Lower leg skin (tissue), 4 donors: Measurements from ENCODE around the gene AURKAIP1. TPM values are rescaled to one million over a fixed set of nuclear protein-coding genes. Genes with fewer than 3 reads are reported as not detected.

ENCODE experiments used
- DNase-seq, 2 donors: peaks; one replicate each; pipeline ENCODE4 v3.0.0-alpha.2; 2019; ENCODE audit warnings: low spot score in 2 of 2
- H3K4me3 ChIP-seq: fragments of 200-600 bp; sonication (generic); 2 replicates; pipeline ENCODE4 v1.5.1; 2017; ENCODE audit warnings: mild to moderate bottlenecking, low read depth; ENCODE audit not compliant: poor library complexity, severe bottlenecking
- POLR2A ChIP-seq, 2 donors: fragments of 450-650 bp; IDR thresholded peaks; one replicate each; pipeline ENCODE4 v1.6.1; 2016 to 2017; ENCODE audit warnings: antibody characterized with exemption in 2 of 2, mild to moderate bottlenecking in 1 of 2, moderate library complexity in 1 of 2
- WGBS, 2 donors: methylation state at CpG; one replicate each; pipeline ENCODE4 v1.1.5; 2018; 5-methylcytosine and 5-hydroxymethylcytosine counted together
- intact Hi-C: fragments of 100-400 bp; cut with DNase I; formaldehyde crosslinking; loops from one replicate; pipeline ENCODE4 v1.15.0; 2023; ENCODE audit warnings: low total_unique reads
- total RNA-seq, 4 donors: library from RNA; depleted of rRNA; stranded (reverse); fragments of >200 nt; gene quantifications; one replicate each; pipeline ENCODE4 v1.1.0, GENCODE V29; 2016
- TF ChIP-seq, protein P1 (sequence below), 3 donors: fragments of 450-650 bp; IDR thresholded peaks; one replicate each; pipeline ENCODE4 v1.5.1; 2016; ENCODE audit warnings: antibody characterized with exemption in 3 of 3, mild to moderate bottlenecking in 3 of 3, moderate library complexity in 2 of 3

AURKAIP1 gene
- total RNA-seq, 4 donors from 2014 or later, result 97.3 to 140 (median 114) TPM

DNA sequence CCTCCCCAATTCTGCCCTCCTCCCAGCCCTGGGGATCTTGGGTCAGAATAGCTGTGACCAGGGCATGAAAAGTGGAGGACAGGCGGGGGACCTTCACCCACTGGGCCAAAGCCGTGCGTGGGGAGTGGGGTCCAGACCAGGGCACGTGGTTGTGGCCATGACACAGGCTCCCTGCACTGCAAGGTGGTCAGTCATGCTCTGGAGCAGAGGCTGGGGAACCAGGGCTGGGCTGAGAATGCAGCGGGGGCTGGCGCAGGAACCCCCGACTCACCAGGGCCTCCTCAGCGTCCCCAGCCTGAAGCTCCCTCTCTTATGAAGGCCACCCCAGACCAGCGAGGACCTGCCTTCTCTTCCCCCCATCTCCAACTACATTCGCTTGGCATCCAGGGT, 28.5 kb downstream of the AURKAIP1 start:
- WGBS, 2 donors, result 88 to 90% methylated on average over 10 of the region's 10 CpGs

DNA sequence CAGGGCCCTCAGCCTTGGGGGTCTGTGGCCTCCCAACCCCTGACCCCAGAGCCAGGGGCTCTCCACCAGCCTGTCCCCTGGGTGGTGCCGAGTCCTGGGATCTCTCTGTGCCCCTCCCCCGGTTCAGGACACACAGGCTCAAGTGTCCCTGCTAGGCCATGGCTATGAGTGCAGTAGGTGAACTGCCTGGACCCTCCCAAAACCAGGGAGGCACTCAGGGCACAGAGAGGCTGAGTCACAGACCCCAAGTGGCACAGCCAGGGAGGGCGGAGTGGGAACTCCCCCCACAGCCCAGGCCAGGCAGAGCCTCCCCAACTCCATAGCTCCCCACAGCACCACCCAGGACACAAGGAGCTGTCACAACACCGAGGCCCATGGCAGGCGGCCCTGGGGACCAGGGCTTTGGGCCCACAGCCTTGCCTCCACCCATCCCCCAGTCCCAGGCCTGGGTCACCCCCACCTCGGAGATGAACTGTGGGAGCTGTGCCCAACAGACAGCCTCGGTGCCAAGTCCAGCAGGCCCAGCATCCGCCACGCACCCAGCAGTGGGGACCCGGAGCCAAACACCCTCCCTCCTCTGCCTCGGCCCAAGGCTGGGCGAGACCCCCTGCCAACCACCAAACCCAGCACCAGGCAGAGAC, 29.0 kb downstream of the AURKAIP1 start:
- DNase-seq, result no peak
- WGBS, 2 donors, result 76 to 82% methylated on average over 6 to 11 of the region's 12 CpGs
- intact Hi-C loops, result no loop called here
- TF ChIP-seq, protein P1, sequence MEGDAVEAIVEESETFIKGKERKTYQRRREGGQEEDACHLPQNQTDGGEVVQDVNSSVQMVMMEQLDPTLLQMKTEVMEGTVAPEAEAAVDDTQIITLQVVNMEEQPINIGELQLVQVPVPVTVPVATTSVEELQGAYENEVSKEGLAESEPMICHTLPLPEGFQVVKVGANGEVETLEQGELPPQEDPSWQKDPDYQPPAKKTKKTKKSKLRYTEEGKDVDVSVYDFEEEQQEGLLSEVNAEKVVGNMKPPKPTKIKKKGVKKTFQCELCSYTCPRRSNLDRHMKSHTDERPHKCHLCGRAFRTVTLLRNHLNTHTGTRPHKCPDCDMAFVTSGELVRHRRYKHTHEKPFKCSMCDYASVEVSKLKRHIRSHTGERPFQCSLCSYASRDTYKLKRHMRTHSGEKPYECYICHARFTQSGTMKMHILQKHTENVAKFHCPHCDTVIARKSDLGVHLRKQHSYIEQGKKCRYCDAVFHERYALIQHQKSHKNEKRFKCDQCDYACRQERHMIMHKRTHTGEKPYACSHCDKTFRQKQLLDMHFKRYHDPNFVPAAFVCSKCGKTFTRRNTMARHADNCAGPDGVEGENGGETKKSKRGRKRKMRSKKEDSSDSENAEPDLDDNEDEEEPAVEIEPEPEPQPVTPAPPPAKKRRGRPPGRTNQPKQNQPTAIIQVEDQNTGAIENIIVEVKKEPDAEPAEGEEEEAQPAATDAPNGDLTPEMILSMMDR (IDR thresholded peaks at IDR 0.05), result no peak
- TF ChIP-seq POLR2A (IDR thresholded peaks at IDR 0.05), result no peak
- no peak overlapping the region for H3K4me3 ChIP-seq

More for the DNA sequence above, 28.5 kb downstream of the AURKAIP1 start:
- TF ChIP-seq POLR2A (IDR thresholded peaks at IDR 0.05), result no peak
- TF ChIP-seq, protein P1 (IDR thresholded peaks at IDR 0.05), result no peak
- H3K4me3 ChIP-seq, result no peak overlapping the region
- intact Hi-C loops, result no loop called here
- no peak for DNase-seq

DNA sequence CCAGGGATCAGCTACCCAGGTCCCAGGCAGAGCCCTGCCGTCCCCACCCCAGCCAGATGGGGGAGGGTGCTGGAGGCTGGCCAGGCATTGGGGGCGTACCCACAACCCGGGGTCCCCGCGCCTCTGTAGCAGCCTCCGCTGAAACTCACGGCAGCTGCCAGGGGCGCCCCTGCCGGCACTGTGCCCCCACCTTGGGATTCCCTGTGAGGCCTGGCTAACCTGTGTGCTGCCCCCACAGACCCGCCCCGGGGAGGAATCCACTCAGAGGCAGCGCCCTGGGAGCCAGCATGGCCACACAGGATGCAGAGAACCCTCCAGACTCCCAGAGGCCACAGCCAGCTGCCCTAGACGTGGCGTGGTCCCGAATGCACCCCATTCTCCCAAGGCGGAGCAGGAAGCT, 29.6 kb downstream of the AURKAIP1 start:
- no peak overlapping the region for H3K4me3 ChIP-seq
- TF ChIP-seq, protein P1 (IDR thresholded peaks at IDR 0.05), result no peak
- TF ChIP-seq POLR2A (IDR thresholded peaks at IDR 0.05), result no peak
- WGBS, 2 donors, result 65 to 67% methylated on average over 1 to 15 of the region's 16 CpGs
- intact Hi-C loops, result no loop called here
- DNase-seq, result no peak

DNA sequence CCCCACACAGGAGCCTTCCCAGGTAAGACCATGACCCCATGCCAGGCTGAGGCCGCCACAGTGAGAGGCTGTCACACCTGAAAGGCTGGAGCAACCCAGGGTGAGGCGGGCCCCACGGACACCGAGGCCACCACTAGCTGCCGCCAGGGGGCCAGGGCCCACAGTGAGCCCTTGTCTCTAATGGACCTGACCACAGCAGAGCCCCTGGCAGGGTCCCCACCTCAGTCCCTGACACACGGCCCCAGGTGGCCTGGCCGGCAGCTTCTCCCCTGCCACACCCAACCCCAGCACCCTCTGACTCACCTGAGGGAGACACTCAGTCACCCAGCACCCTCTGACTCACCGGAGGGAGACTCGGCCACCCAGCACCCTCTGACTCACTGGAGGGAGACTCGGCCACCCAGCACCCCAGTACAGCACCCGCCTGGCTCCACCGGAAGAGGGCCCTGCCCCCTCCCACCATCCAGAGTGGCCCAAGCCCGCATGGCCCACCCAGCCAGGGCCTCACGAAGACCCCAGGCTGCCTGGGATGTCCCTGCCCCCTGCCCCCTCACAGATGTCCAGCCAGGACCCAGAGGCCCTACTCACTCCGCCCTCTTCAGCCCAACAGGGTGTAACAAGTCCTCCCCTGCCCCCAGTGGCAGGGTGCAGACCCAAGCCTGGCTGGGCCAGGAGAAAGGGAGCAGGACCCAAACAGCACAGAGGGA, 30.2 kb downstream of the AURKAIP1 start:
- TF ChIP-seq, protein P1 (IDR thresholded peaks at IDR 0.05), result no peak
- no peak for TF ChIP-seq POLR2A (IDR thresholded peaks at IDR 0.05)
- DNase-seq, result no peak
- 43 to 57% methylated on average over 9 to 13 of the region's 15 CpGs for WGBS, 2 donors
- intact Hi-C loops, result no loop called here
- no peak overlapping the region for H3K4me3 ChIP-seq

DNA sequence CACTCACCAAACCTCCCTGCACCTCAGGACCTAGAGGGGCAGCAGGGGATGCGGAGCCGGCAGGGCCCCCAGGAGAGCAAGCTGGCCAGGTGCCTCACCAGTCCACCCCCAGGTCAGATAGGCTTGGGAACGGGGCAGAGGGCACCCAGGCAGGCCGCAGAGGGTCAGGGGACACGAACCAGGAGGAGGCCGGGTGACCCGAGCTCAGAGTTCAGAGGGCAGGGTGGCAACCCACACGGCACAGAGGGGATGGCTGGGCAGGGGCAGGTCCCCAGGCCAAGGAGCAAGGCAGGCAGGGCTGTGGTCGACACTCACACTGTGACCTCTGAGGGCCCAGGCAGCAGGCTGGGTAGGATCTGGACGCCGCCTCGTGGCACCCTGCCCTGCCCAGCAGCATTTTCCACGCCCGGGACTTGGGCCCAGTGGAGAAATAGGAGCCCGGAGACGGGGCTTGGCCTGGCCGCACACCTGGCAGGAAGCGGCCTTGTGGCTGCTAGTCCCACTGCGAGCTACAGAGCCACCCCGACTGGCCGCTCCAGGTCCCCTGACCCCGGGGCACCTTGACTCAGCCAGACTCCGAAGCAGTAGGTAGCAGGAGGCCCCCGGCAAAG, 31.1 kb downstream of the AURKAIP1 start:
- H3K4me3 ChIP-seq, result no peak overlapping the region
- no peak for DNase-seq
- WGBS, 2 donors, result 59 to 76% methylated on average over 12 to 18 of the region's 24 CpGs
- intact Hi-C loops, result no loop called here
- TF ChIP-seq, protein P1 (IDR thresholded peaks at IDR 0.05), result no peak
- no peak for TF ChIP-seq POLR2A (IDR thresholded peaks at IDR 0.05)
